CD4-positive, alpha-beta T cell (primary cell): ENCODE measurements around the gene CTCFL. TPM values are rescaled to one million over a fixed set of nuclear protein-coding genes. Genes with fewer than 3 reads are reported as not detected.

ENCODE experiments used
- ATAC-seq: fragments of 200-7000 bp; cut with Tn5 transposase; one replicate; pipeline ENCODE4 v1.10.0; 2022; ENCODE audit warnings: mild to moderate bottlenecking; ENCODE audit not compliant: poor library complexity
- CTCF ChIA-PET: fragments of 350-600 bp; sonication (Branson Sonifier 250); formaldehyde crosslinking; loops from one replicate; lab custom pipeline; 2021; ENCODE audit warnings: antibody characterized with exemption, inconsistent platforms; lab: Charles Lee
- POLR2A ChIA-PET: fragments of 350-600 bp; sonication (Branson Sonifier 250); formaldehyde crosslinking; loops from one replicate; lab custom pipeline; 2021; ENCODE audit warnings: antibody characterized with exemption, inconsistent platforms; lab: Charles Lee
- DNase-seq, 14 experiments: peaks; one replicate each; pipeline ENCODE4 v3.0.0-alpha.2; 2013 to 2020; ENCODE audit warnings: mixed read lengths in 2 of 14
- H3K27ac ChIP-seq, 2 donors: one replicate each; pipeline versions ENCODE4 v1.5.1 to v1.7.0; 2013; ENCODE audit warnings: low read length in 2 of 2, low read depth in 1 of 2, mild to moderate bottlenecking in 1 of 2
- H3K27me3 ChIP-seq, 2 experiments: 1 replicate in 1 of 2; 2 replicates in 1 of 2; pipeline versions ENCODE4 v1.6.1 to v1.7.0; 2013; ENCODE audit warnings: low read length in 2 of 2, control low read depth in 1 of 2, mild to moderate bottlenecking in 1 of 2, moderate library complexity in 1 of 2; ENCODE audit not compliant: insufficient read depth in 2 of 2, control insufficient read depth in 1 of 2
- H3K36me3 ChIP-seq: one replicate; pipeline ENCODE4 v1.6.1; 2013; ENCODE audit warnings: low read length, control low read depth; ENCODE audit not compliant: insufficient read depth
- H3K4me1 ChIP-seq: one replicate; pipeline ENCODE4 v1.6.1; 2013; ENCODE audit warnings: low read length, control low read depth; ENCODE audit not compliant: insufficient read depth
- H3K4me3 ChIP-seq: one replicate; pipeline ENCODE4 v1.5.1; 2013; ENCODE audit warnings: mild to moderate bottlenecking, low read length, moderate library complexity
- H3K9me3 ChIP-seq, 2 experiments: 1 replicate in 1 of 2; 2 replicates in 1 of 2; pipeline versions ENCODE4 v1.6.1 to v1.7.0; 2013; ENCODE audit warnings: low read length in 2 of 2, mild to moderate bottlenecking in 2 of 2, control low read depth in 1 of 2, moderate library complexity in 1 of 2; ENCODE audit not compliant: control insufficient read depth in 1 of 2, insufficient read depth in 1 of 2
- H3K27ac Mint-ChIP-seq: one replicate; pipeline ENCODE4 v1.8.0; 2020; ENCODE audit warnings: mixed read lengths
- H3K27me3 Mint-ChIP-seq: one replicate; pipeline ENCODE4 v1.8.0; 2021; ENCODE audit warnings: mixed read lengths
- H3K36me3 Mint-ChIP-seq: one replicate; pipeline ENCODE4 v1.8.0; 2021; ENCODE audit warnings: low read depth, mixed read lengths
- H3K4me1 Mint-ChIP-seq: one replicate; pipeline ENCODE4 v1.8.0; 2021; ENCODE audit warnings: low read depth, mixed read lengths
- H3K4me3 Mint-ChIP-seq: one replicate; pipeline ENCODE4 v1.8.0; 2020; ENCODE audit warnings: mild to moderate bottlenecking, mixed read lengths
- H3K9me3 Mint-ChIP-seq: one replicate; pipeline ENCODE4 v1.8.0; 2020; ENCODE audit warnings: mixed read lengths
- CTCF ChIP-seq: fragments of 200-600 bp; IDR thresholded peaks from one replicate; pipeline ENCODE4 v1.8.0; 2022; ENCODE audit warnings: antibody characterized with exemption, mild to moderate bottlenecking
- intact Hi-C, 2 experiments: fragments of 100-400 bp; cut with DNase I in 1 of 2; cut with micrococcal nuclease in 1 of 2; formaldehyde crosslinking; loops; one replicate each; pipeline versions ENCODE4 v1.15.1 to v1.9.0; 2023 to 2025; cut with DNase I, micrococcal nuclease
- polyA plus RNA-seq, 2 donors: library from polyadenylated mRNA; unstranded; fragments of 120-200 nt; gene quantifications; one replicate each; pipeline ENCODE4 v1.2.1, GENCODE V29; 2013
- total RNA-seq, 174 experiments: library from RNA in 2 of 174; stranded (reverse) in 2 of 174; gene quantifications; one replicate each; pipeline ENCODE4 v1.2.3 and lab custom pipeline; 2021 to 2026

Gene CTCFL, protein sequence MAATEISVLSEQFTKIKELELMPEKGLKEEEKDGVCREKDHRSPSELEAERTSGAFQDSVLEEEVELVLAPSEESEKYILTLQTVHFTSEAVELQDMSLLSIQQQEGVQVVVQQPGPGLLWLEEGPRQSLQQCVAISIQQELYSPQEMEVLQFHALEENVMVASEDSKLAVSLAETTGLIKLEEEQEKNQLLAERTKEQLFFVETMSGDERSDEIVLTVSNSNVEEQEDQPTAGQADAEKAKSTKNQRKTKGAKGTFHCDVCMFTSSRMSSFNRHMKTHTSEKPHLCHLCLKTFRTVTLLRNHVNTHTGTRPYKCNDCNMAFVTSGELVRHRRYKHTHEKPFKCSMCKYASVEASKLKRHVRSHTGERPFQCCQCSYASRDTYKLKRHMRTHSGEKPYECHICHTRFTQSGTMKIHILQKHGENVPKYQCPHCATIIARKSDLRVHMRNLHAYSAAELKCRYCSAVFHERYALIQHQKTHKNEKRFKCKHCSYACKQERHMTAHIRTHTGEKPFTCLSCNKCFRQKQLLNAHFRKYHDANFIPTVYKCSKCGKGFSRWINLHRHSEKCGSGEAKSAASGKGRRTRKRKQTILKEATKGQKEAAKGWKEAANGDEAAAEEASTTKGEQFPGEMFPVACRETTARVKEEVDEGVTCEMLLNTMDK
- total RNA-seq = not detected
- not detected for polyA plus RNA-seq (2013, experiment 1 of 2)
- not detected for polyA plus RNA-seq (2013, experiment 2 of 2)
- total RNA-seq (lab: John Stamatoyannopoulos, UW) = 0 to 0.15 (median 0) reads per million in 172 experiments

- Mint-ChIP-seq H3K4me3 (no peak within 1 kb of the TSS), H3K27ac (no peak within 1 kb of the TSS), H3K36me3 (no peaks in the 10 kb centered on the region), H3K27me3 (no peaks in the 10 kb centered on the region), H3K4me1 (no peaks in the 10 kb centered on the region), H3K9me3 (no peaks in the 10 kb centered on the region)
- intact Hi-C loops = no loop called here
- POLR2A ChIA-PET = no interaction called here
- CTCF ChIA-PET = no interaction called here
- Histone ChIP-seq H3K36me3 (no peaks in the 10 kb centered on the region), H3K27me3 (no peaks in the 10 kb centered on the region), H3K9me3 (peaks cover 0 to 5% of the 10 kb centered on the region in 2 experiments), H3K27ac (no peak within 1 kb of the TSS), H3K4me1 (peaks cover 4% of the 10 kb centered on the region), H3K4me3 (no peak within 1 kb of the TSS)
- DNase-seq (no peak), ATAC-seq (no peak)
- no peak for TF ChIP-seq CTCF
Observed at GRCh38 chr20:57524511-57525176, at the start of gene CTCFL. TSS of gene CTCFL (minus strand) at chr20:57525140. CDS start at chr20:57524205, 935 bp downstream.

- CTCF ChIA-PET = no interaction called here
- H3K4me1 ChIP-seq = no peaks in the 10 kb centered on the region
- no peaks in the 10 kb centered on the region for H3K9me3 Mint-ChIP-seq
- H3K27me3 ChIP-seq = peaks cover 12 to 27% of the 10 kb centered on the region in 2 experiments
- no peaks in the 10 kb centered on the region for H3K9me3 ChIP-seq
- intact Hi-C loops = no loop called here
- H3K4me3 ChIP-seq = no peak overlapping the region
- ATAC-seq (no peak), DNase-seq (no peak)
- no peak overlapping the region for H3K27ac Mint-ChIP-seq
- H3K4me1 Mint-ChIP-seq = no peaks in the 10 kb centered on the region
- TF ChIP-seq CTCF = no peak
- H3K4me3 Mint-ChIP-seq = no peak overlapping the region
- H3K27me3 Mint-ChIP-seq = peaks cover 49% of the 10 kb centered on the region
- no peaks in the 10 kb centered on the region for H3K36me3 Mint-ChIP-seq
- POLR2A ChIA-PET = no interaction called here
- H3K36me3 ChIP-seq = no peaks in the 10 kb centered on the region
- no peak overlapping the region for H3K27ac ChIP-seq
Observed at GRCh38 chr20:57573894-57574293, 49.0 kb upstream of the CTCFL start.

DNA sequence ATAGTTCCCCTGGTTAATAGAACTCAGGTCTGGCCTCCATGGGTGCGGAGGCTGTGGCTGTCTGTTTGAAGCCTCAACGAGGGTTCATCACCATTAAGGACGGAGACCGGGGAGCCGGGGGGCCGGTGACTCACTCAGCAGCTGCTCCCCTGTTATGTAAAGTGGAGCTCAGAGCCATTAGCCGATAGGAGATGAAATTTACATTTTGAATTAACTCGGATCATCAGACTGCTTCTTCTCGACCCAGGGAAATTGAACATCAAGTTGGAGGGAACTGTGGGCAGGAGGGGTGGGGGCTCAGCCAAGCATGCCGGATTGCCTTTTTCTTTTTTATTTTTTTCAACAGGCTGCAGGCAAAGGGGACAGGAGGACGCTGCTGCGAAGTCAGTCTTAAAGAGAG, 48.3 kb upstream of the CTCFL start:
- Mint-ChIP-seq H3K27ac (no peak overlapping the region), H3K9me3 (no peaks in the 10 kb centered on the region), H3K27me3 (peaks cover 46% of the 10 kb centered on the region), H3K4me3 (no peak overlapping the region), H3K4me1 (no peaks in the 10 kb centered on the region), H3K36me3 (no peaks in the 10 kb centered on the region)
- Histone ChIP-seq H3K4me1 (no peaks in the 10 kb centered on the region), H3K36me3 (no peaks in the 10 kb centered on the region), H3K4me3 (no peak overlapping the region), H3K9me3 (no peaks in the 10 kb centered on the region), H3K27ac (no peak overlapping the region), H3K27me3 (peaks cover 12 to 26% of the 10 kb centered on the region in 2 experiments)
- intact Hi-C loops = no loop called here
- DNase-seq (no peak), ATAC-seq (no peak)
- TF ChIP-seq CTCF = no peak
- CTCF ChIA-PET = no interaction called here
- POLR2A ChIA-PET = no interaction called here
